ENCODE results near the gene SIX1.

SIX1 gene

DNA sequence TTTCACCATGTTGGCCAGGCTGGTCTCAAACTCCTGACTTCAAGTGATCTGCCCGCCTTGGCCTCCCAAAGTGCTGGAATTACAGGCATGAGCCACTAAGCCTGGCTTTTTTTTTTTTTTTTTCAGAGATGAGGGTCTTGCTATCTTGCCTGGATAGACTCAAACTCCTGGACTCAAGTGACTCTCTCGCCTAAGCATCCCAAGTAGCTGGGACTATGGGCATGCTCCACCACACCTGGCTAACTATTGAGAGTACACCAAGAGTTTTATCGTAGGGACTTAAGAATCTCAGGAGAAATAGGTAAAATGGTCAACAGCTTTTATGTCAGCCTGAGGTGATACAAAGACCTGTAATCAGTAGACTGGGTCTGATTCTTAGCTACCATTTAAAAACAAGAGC is 31.2 kb upstream of the SIX1 start:
- Histone ChIP-seq H3K4me3 (ENCODE audit: low read depth, low read length) (no peak overlapping the region), H3K9me3 (ENCODE audit: control insufficient read depth, insufficient read depth, low read depth, low read length) (no peaks in the 10 kb centered on the region), H3K36me3 (ENCODE audit: control insufficient read depth in 2 of 2, insufficient read depth in 1 of 2, low read length in 2 of 2) (no peaks in the 10 kb centered on the region), H3K27ac (ENCODE audit: extremely low read depth, low read depth, low read length) (no peak overlapping the region), H3K4me1 (ENCODE audit: control insufficient read depth, insufficient read depth, low read length) (no peaks in the 10 kb centered on the region)
- ChIA-PET CTCF (interaction anchor here (0.7 kb wide), 1 partner anchor 81 kb away, joined by 3 read pairs; no protein-coding TSS in a partner anchor), POLR2A (no interaction called here)
- TF ChIP-seq, protein P1, sequence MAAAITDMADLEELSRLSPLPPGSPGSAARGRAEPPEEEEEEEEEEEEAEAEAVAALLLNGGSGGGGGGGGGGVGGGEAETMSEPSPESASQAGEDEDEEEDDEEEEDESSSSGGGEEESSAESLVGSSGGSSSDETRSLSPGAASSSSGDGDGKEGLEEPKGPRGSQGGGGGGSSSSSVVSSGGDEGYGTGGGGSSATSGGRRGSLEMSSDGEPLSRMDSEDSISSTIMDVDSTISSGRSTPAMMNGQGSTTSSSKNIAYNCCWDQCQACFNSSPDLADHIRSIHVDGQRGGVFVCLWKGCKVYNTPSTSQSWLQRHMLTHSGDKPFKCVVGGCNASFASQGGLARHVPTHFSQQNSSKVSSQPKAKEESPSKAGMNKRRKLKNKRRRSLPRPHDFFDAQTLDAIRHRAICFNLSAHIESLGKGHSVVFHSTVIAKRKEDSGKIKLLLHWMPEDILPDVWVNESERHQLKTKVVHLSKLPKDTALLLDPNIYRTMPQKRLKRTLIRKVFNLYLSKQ (tag by site-specific recombination; IDR thresholded peaks at IDR 0.05; ENCODE audit: borderline replicate concordance) = no peak
- TF ChIP-seq KLF9 (tag by site-specific recombination; IDR thresholded peaks at IDR 0.05; ENCODE audit: low read depth) (no peak), ZNF274 (IDR thresholded peaks at IDR 0.05; ENCODE audit: low read length) (no peak), ZNF274 (tag by site-specific recombination; IDR thresholded peaks at IDR 0.05; ENCODE audit: borderline replicate concordance) (no peak), ZNF560 (tag by site-specific recombination; IDR thresholded peaks at IDR 0.05; ENCODE audit: borderline replicate concordance) (no peak)
- TF ChIP-seq, protein P2, sequence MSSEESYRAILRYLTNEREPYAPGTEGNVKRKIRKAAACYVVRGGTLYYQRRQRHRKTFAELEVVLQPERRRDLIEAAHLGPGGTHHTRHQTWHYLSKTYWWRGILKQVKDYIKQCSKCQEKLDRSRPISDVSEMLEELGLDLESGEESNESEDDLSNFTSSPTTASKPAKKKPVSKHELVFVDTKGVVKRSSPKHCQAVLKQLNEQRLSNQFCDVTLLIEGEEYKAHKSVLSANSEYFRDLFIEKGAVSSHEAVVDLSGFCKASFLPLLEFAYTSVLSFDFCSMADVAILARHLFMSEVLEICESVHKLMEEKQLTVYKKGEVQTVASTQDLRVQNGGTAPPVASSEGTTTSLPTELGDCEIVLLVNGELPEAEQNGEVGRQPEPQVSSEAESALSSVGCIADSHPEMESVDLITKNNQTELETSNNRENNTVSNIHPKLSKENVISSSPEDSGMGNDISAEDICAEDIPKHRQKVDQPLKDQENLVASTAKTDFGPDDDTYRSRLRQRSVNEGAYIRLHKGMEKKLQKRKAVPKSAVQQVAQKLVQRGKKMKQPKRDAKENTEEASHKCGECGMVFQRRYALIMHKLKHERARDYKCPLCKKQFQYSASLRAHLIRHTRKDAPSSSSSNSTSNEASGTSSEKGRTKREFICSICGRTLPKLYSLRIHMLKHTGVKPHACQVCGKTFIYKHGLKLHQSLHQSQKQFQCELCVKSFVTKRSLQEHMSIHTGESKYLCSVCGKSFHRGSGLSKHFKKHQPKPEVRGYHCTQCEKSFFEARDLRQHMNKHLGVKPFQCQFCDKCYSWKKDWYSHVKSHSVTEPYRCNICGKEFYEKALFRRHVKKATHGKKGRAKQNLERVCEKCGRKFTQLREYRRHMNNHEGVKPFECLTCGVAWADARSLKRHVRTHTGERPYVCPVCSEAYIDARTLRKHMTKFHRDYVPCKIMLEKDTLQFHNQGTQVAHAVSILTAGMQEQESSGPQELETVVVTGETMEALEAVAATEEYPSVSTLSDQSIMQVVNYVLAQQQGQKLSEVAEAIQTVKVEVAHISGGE (tag by site-specific recombination; conservative IDR thresholded peaks at IDR 0.05; ENCODE audit: low read depth) = no peak

DNA sequence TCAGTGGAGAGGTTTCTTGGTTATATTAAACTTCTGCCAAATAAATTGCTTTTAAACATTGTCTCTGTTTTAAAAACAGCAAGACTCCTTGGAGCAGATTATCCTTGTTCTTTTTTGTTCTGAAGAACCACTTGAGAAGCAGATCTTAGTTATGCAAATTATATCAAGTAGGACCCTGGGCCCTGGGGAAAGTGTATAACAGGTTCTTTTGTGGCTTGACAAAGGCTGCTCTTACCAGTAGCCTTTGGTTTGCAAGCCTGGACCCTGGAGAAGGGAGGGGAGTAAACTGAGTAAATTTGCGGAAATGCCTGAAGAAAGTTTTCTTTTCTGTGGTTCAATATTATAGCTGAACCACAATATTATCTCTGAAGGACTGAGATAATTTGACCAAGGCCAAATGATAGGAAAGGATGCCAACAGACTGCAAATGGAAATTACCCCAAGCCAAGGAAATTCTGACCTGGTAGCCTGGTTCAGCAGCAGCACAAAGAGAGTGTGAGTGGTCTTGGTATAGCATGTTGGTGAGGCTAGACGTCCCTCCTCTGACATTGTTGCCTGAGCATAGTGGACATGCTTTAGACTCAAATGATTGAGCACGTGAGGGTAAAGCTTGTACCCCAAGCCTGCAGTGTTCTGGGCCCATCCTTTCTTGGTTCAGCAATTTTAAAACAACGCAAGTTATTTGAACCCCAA is 30.4 kb upstream of the SIX1 start:
- Histone ChIP-seq H3K4me1 (ENCODE audit: control insufficient read depth, insufficient read depth, low read length) (no peaks in the 10 kb centered on the region), H3K4me3 (ENCODE audit: low read depth, low read length) (no peak overlapping the region), H3K36me3 (ENCODE audit: control insufficient read depth in 2 of 2, insufficient read depth in 1 of 2, low read length in 2 of 2) (no peaks in the 10 kb centered on the region), H3K9me3 (ENCODE audit: control insufficient read depth, insufficient read depth, low read depth, low read length) (no peaks in the 10 kb centered on the region), H3K27ac (ENCODE audit: extremely low read depth, low read depth, low read length) (no peak overlapping the region)
- ChIA-PET CTCF (no interaction called here), POLR2A (no interaction called here)
- no peak for TF ChIP-seq ZNF16 (tag by site-specific recombination; IDR thresholded peaks at IDR 0.05; ENCODE audit: low read depth)
- no peak for TF ChIP-seq ZSCAN16 (tag by site-specific recombination; IDR thresholded peaks at IDR 0.05)
- no peak for TF ChIP-seq ZNF341 (tag by site-specific recombination; IDR thresholded peaks at IDR 0.05; ENCODE audit: low read depth)
- TF ChIP-seq, protein P2 (tag by site-specific recombination; conservative IDR thresholded peaks at IDR 0.05; ENCODE audit: low read depth) = no peak
- no peak for TF ChIP-seq ZNF558 (tag by site-specific recombination; IDR thresholded peaks at IDR 0.05)
- TF ChIP-seq EGR2 (tag by site-specific recombination; IDR thresholded peaks at IDR 0.05; ENCODE audit: low read depth) = no peak
- no peak for TF ChIP-seq ZNF629 (tag by site-specific recombination; IDR thresholded peaks at IDR 0.05)
- TF ChIP-seq MEIS1 (CRISPR knock-in tag; IDR thresholded peaks at IDR 0.05; ENCODE audit: borderline replicate concordance) = no peak
- TF ChIP-seq ZNF350 (tag by site-specific recombination; IDR thresholded peaks at IDR 0.05) = no peak
- no peak for TF ChIP-seq ZFP69B (tag by site-specific recombination; IDR thresholded peaks at IDR 0.05)
- no peak for TF ChIP-seq ZNF10 (tag by site-specific recombination; IDR thresholded peaks at IDR 0.05)
- TF ChIP-seq ZNF843 (tag by site-specific recombination; IDR thresholded peaks at IDR 0.05) = no peak
- no peak for TF ChIP-seq SP2 (tag by site-specific recombination; IDR thresholded peaks at IDR 0.05)
